AG08396 (cell line): ENCODE data around the gene ZDHHC11.
"Not testable (repeated sequence)": the region's sequence is repeated elsewhere in the genome, so short reads cannot be mapped to it uniquely, and the experiment has no call there.

ENCODE experiments used
- DNase-seq: peaks from one replicate; pipeline ENCODE4 v3.0.0; 2012; ENCODE audit warnings: low spot score, mixed read lengths

ZDHHC11 gene

DNA sequence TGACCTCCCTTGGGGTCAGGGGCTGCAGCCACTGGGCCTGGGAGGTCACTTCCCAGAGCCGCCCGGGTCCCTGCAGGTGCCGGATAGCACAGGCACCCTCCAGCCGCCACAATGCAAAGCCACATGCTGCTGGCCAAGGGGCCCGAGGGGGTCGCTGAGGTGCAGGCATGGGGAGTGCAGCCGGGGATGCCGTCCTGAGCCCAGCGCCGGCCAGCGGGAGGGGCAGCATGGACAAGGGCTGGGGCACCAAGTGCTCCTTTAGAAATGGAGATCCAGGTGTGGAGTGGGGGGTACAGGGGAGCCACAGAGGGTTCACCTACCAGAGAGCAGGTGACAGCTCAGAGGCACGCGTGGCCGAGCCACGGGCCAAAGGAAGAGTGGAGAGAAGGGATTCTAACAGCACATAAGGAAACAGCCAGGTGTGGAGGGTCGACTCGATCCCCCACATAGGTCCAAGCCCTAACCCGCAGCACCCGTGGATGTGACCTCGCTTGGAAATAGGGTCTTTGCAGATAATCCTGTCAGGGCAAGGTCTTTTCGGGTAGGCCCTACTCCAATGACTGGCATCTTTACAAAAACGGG lies 90.9 kb downstream of the ZDHHC11 start:
- no peak for DNase-seq

DNA sequence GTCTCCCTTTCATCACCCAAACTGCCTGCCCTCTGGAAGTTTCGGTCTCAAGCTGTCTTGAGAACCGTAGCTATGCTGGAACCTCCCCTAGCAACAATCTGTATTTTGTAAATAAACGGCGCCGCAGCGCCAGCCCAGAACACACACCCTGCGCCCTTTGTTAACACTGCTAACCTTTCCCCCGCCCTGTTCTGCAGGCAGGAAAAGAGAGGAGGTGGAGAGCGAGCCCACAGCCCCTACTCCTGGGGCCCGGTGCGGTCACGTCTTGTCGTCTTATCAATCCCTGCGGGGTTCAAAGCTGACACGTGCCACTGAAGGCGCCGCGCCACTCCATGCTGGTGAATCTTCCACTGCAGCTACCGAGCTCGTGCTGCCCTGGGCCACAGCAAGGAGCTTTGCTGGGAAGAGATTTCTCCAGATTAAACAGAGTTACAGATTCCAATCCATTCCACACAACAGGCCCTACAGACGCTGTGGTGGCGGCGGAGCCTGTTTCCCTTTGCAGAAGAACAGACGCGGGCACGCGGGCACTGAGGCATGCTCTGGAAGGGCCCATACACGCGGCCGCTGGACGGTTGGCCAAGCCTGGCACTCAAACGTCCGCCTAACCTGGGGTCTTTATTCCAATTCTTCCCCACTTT lies 91.6 kb downstream of the ZDHHC11 start:
- DNase-seq = peak; percentile 51

DNA sequence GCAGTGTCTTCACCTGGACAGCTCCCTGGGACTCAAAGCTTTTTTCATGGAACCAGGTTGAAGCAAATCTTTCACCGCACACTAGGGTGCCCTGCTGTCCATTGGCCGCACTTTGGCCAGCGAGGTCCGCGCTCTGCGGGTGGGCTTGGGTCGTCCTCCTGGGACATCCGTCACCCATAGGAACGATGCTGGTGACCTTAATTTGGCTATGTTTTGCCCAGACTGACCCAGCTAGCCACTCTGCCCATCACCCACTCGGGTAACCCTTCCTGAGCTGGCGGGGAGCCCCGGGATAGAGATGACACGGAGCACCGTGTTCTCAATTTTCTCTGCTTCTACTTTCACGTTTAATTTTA lies 92.1 kb downstream of the ZDHHC11 start:
- no peak for DNase-seq

DNA sequence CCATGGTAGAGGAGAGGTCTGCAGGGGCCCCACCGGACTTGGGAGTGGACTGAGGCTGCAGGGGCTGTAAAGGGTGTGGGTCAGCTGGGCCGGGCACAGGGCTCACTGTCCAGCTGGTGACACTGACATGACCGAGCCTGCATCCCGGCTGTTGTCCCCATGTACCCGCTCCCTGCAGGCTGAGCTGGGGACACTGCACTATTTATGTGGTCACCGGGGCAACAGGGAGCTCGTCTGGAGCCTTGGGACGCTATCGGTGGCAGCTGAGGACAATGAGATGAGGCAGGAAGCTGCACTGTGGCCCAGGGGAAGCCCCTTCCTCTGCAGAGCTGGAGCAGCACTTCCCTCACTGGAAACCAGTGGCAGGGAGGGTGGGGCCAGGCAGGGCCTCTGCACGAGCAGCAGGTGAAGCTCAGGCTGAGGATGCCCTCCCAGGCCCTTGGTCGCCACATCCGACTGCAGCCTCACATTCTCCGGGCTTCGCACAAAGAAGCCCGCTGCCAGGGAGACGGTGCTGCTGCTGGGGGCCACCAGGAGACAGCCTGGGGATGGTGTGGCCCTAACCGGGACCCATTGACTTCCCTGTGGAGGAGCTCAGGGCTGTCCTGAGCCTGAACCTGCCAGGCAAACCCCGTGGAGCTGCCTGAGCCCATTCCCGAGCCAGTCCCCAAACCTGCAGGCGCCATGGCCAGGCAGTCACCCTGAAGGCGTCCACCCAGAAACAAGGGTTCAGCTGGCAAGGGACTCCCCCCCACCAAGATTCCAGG lies 92.7 kb downstream of the ZDHHC11 start:
- DNase-seq = no peak

DNA sequence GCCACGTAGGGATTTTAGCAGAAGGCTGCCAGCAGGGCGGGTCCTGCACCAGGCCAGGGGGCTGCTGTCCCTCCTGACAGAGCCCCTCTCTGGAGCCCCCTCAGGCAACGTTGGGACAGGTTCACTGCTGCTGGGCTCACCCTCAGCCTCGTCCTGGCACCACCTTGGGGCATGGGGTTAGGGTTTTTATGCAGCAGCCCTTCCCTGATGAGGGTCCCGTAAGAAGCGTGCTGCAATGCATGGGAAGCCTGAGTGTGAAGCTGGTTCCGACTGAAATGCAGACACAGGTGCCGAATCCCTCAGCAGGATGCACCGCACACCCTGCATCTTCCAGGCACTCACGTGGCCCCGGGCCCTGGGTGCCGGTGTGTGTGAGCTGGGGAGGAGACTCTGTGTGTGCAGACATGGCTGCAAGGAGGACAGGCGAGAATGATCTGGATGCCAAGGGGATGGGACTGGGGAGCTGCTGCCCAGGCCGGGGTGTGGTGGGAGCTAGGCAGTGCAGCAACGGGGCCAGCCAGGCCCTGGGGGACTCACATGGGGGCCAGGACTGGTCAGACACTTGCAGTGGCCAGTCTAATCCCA lies 93.3 kb downstream of the ZDHHC11 start:
- DNase-seq = no peak

DNA sequence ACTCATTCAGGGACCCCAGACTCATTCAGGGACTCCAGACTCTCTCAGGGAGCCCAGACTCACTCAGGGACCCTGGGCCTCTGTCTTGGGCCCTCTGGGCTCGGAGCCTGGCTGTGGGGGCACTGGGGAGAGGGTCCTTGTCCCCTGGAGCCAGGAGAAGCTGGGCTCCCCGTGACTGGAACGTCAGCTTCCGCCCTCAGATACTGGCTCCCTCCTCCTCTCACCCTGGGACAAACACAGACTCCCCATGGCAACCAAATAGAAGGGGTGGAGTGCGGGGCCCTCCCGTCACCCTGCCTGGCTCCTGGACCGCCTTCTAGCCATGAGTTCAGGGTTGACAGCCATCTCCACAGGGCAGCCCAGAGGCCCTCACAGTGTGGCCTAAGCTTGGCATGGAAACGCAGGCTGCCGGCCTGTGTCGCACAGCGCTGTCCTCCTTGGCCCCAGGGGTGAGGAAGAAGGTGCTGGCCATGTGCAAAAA lies 93.9 kb downstream of the ZDHHC11 start:
- DNase-seq = peak; percentile 41

DNA sequence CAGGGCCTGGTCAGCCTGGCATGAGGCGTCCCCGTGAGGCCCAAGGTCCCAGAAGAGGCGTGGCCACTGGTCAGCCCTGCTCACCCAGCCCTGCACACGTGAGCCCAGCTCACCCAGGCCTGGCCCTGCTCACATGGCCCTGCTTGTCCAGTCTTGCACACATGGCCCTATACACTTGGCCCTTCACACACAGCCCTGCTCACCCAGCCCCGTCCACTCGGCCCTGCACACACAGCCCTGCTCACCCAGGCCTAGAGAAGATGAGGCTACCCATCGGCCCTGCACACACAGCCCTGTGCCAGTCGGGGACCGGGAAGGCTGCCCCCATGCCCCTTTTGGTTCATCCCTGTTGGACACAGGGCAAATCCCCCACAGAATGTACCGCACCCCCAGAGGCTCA lies 94.6 kb downstream of the ZDHHC11 start:
- no peak for DNase-seq

DNA sequence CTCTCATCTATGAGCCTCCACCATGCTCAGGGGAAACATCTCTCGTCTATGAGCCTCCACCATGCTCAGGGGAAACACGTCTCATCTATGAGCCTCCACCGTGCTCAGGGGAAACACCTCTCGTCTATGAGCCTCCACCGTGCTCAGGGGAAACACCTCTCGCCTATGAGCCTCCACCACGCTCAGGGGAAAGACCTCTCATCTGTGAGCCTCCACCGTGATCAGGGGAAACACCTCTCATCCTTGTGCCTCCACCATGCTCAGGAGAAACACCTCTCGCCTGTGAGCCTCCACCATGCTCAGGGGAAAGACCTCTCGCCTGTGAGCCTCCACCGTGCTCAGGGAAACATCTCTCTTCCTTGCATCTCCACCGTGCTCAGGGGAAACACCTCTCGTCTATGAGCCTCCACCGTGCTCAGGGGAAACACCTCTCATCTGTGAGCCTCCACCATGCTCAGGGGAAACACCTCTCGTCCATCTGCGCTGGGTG lies 96.6 kb downstream of the ZDHHC11 start:
- not testable (repeated sequence) for DNase-seq

DNA sequence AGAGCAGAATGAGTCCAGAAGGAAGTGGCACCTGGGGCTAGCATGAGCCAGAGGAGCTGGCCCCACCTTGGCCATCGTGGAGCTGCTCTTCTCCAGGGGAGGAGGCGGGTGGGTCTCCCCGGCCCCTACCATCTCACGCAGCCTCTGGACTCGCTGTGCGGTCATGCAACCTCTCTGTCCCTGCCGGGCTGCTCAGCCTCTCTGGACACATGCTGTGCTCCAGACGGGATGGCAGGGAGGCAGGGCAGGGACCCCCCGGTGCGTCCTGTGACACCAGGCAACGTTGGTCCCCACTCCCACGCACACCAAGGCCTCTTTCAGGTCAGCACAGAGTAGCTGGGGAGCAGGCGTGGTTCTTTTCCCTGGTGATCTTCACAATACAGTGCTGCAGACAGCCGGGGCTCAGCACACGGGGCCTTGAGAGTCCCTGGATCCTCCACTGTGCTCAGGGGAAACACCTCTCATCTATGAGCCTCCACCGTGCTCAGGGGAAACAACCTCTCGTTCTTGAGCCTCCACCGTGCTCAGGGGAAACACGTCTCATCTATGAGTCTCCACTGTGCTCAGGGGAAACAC lies 97.1 kb downstream of the ZDHHC11 start:
- not testable (repeated sequence) for DNase-seq

DNA sequence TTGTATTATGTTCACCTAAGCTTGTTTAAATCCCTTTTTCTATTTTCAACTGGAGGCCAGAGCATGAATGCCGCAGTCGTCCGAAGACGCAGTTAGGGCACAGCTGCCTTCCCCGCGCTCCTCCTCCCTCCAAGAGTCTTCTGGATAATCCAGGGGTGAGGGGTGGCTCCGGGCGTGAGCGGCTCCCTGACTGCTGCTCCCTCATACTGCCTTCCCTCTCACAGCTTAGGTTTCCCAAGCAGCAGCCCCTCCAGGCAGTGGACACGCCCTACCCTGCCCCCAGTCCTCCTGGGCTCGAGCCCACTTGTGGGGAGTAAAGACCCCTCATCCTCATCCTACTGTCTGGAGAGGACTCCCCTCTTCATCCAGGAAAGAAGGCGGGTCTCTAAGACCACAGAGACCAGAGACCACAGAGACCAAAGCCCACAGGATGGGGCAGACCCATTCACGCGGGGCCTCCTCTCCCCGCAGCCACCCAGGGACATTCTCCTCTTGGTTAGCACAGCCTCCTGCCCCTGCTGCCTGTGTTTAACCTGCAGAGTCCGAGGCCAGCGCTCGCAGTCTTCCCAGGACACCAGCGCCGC lies 98.2 kb downstream of the ZDHHC11 start:
- DNase-seq = not testable (repeated sequence)

DNA sequence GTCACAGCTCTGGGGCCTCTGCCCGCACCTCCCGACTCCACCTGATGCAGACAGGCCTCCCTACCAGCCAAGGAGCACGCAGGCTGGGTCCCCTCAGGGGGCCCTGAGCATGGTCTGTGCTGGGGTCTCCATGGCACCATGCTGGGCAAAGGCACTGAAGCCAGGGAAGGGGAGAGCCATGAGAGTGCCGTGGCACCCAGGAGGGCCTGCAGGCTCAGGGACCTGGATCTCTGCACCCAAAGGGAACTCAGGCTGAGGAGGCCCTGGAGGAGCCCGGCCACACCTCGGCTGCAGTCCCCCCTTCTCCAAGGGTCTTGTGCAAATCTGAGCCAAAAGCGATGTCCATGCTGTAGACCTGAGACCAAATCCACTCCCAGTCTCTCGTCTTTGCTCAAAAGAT lies 98.8 kb downstream of the ZDHHC11 start:
- DNase-seq = not testable (repeated sequence)

DNA sequence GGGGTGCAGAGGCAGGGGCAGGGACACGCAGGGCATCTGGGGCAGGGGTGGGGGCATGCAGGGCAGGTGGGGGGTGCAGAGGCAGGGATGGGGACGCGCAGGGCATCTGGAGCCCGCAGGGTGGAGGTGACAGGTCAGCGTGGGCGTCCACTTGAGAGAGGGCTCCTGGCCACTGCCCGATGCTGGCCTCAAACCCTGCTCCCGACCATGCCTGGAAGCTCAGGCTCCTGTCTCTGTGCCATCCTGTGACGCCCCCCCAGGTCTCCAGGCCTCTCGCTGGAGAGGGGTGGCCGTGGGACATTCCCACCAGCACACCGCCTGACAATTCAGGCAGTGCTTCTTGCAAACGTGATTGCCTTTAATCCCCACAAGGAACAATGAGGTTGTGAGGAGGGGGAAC lies 99.3 kb downstream of the ZDHHC11 start:
- DNase-seq = no peak

DNA sequence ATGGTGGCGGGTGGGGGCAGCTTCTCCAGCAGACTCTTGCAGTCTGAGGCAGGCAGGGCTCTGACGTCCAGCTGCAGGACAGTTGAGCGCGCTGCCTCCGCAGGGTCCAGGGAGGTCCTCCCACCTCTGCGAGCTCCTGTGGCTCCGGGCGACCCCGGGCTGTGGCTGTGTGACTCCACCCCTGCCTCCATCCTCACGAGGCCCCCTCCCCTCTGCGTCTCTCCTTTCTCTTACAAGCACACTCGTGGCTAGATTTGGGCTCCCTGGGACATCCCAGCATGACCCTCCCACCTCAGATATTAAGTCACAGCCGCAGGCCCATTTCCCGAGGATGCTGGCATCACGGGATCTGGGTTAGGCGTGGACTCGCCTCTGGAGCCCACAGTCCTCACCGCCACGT lies 100.6 kb downstream of the ZDHHC11 start:
- not testable (repeated sequence) for DNase-seq

DNA sequence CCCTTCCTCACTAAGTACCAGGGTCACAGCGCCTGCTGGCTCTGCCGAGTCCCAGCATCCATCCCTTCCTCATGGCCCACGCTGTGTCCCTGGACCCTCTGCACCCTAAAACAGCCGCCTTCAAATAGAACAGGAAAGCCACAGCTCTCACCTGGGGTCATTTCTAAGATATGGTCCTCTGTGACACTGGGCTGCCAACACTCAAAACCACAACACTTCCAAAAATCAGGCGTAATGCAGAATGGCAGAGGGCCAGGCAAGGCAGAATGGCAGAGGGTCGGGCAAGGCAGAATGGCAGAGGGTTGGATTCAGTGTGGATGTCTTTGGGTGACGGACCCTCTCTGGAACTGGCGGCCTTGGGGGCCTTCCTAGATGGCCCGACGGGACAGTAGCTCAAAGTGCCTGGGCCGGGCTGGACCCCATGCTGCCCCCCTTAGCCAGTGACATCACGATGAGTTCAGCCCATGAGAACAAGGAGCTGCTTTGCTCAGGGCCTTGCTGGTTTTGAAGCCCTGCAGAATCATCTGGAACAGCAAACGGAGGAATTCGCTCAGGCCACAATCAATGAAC lies 101.6 kb downstream of the ZDHHC11 start:
- DNase-seq = no peak

DNA sequence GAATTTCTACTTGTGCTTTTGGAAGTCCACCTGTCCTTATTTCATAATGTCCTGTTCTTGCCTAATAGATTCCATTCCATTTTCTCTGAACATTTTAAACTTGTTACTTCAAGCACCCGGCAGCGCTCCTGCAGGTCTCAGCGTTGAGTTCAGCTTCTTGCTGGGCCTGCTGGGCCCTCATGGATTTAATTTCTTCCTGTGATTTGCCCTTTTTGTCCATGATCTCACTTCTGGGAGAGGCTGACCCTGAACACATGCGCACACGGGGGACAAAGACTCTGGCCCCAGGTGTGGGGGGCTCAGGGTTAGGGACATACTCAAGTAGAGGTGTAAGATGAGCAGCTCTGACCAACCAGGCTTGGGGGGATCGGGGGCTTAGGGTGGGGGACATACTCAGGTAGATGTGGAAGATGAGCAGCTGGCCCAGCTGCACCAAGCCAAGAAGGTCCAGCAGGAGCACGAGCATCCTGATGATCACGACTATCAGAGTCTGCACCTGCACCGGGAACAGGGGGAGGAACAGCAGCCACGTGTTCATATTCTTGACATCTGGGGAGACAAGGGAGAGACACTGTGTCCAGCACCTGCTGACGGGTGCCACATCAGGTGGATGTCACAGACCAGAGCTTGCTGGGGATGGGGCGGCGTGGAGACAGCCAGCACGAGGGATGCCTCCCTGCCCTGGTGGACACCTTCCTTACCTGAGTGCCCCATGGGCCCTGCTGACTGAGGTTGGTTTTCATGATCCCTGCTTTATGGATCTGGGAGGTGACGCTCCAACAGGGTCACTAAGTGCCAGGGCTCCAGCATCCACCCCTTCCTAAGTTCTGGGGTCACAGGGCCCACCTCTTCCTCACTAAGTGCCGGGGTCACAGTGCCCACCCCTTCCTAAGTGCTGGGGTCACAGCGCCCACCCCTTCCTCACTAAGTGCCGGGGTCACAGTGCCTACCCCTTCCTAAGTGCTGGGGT lies 102.5 kb downstream of the ZDHHC11 start:
- not testable (repeated sequence) for DNase-seq

DNA sequence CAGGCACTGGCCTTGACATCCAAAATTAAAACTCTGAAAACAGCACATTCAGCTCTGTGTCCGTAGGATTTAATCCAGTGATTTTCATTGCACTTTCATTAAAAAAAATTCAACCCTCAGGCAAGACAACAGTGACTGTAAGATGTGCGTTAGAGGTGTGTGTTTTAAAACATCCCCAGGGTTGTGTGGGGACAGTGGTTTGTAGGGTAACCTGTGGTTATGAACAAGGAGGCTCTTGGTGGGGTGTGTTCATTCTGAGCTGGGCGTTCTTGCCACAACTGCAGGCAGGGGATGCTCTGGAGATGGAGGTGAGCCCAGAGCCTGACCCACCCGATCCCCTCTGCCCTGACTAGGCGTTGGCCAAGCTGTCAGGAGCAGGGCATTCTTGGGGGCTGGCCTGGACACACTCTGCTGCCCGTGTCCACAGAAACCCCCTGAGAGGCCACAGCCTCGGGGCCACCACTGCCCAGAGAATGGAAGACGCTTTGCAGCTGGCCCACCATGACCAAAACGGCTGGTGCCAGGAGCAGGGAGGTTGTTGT lies 103.4 kb downstream of the ZDHHC11 start:
- DNase-seq = not testable (repeated sequence)

DNA sequence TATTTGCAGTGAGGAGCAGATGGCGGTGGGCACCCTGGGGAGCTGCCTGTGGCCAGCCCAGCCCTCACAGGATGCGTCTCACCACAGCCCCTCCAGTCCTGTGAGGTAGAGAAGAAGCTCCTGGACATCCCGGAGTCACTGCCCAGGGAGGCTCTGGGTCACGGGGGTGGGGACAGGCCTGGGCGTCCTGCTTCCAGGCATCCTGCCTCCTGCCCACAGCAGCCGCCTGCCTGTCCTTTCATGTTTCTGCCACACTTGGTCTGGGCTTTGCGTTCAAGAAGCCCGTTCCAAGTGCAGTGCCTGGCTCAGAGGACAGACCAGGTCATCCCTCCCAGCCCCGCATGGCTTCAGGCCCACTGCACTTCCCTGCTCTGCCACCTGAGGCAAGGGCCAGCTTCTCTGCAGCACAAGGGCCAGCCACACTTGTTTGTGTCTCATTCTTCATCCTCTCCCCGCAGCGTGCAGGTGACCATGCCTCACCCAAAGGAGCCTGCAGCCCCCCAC lies 104.5 kb downstream of the ZDHHC11 start:
- peak; percentile 5 for DNase-seq
